ENCODE data around the gene PNMA6F. TPM values are rescaled to one million over a fixed set of nuclear protein-coding genes. Genes with fewer than 3 reads are reported as not detected.

PNMA6F gene
- total and polyA plus RNA-seq, 12 donors = 0.14 to 1.1 (median 0.40) TPM; not detected in 5

DNA sequence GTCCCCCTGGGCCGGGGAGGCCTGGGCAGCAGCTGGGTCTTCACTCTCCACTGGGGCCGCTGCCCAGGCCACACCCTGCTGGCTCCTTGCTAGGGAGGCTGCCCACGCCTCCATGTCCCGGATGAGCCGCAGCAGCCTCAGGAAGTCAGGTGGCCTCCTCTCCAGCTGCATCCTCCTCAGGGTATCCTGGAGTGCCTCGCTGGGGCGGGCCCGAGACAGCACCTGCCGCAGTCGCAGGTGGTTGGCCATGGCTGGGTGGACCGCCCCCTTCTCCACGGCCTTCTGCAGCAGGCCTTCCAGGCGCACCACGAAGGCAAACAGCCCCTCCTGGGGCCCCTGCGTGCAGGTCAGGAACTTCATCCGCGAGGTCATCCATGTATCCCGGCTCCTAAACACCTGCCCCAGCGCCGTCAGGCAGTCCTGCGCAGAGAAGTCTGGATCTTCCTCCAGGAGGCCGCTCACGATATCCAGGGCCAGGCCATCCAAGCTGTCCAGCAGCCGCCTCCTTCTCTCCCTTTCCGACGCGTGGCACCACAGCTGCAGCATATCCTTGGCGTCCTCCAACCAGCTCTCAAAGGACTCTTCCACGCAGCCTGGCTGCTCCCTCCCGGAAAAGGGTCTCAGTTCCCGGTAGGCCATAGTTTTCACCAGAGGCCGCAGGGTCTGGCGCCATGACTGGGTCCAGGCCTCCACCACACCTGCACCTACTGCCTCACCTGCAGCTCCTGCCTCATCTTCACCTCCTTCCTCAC lies 2.1 kb downstream of the PNMA6F start:
- Histone ChIP-seq H3K4me3 (no peak overlapping the region), H3K27ac (no peak overlapping the region), H3K4me1 (replicated peaks in 1 of 2) (no peaks in the 10 kb centered on the region), H3K27me3 (no peaks in the 10 kb centered on the region), H3K9me3 (replicated peaks in 1 of 3) (no peaks in the 10 kb centered on the region), H3K36me3 (replicated peaks in 1 of 2) (no peaks in the 10 kb centered on the region)
- DNase-seq = no peak
- intact Hi-C loops (cut with DNase I) = no loop called here
- WGBS, 4 donors = 90 to 94% (median 93%) methylated on average over 6 to 33 of the region's 33 CpGs
- TF ChIP-seq POLR2A (IDR thresholded peaks at IDR 0.05) = no peak
- TF ChIP-seq, protein P1, sequence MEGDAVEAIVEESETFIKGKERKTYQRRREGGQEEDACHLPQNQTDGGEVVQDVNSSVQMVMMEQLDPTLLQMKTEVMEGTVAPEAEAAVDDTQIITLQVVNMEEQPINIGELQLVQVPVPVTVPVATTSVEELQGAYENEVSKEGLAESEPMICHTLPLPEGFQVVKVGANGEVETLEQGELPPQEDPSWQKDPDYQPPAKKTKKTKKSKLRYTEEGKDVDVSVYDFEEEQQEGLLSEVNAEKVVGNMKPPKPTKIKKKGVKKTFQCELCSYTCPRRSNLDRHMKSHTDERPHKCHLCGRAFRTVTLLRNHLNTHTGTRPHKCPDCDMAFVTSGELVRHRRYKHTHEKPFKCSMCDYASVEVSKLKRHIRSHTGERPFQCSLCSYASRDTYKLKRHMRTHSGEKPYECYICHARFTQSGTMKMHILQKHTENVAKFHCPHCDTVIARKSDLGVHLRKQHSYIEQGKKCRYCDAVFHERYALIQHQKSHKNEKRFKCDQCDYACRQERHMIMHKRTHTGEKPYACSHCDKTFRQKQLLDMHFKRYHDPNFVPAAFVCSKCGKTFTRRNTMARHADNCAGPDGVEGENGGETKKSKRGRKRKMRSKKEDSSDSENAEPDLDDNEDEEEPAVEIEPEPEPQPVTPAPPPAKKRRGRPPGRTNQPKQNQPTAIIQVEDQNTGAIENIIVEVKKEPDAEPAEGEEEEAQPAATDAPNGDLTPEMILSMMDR (IDR thresholded peaks at IDR 0.05) = no peak

DNA sequence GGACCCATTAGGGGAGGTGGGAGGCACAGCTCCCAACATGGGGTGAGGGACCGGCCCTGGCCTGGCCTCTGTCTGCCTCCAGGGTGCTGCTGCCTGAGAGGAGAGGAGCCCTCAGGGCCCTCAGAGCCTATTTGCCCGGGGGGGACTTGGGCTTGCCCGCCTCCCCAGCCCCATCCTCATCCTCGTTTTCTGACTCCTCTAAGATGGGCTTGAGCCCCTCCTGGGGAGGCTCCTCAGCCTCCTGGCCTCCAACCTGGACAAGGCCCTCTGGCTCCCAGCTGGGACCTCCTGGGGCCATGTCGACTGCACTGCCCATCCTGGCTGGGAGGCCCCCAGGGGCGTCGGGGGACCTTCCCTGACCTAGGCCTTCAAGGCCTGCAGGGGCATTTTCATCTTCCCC lies 2.8 kb downstream of the PNMA6F start:
- no peak for TF ChIP-seq POLR2A (IDR thresholded peaks at IDR 0.05)
- TF ChIP-seq, protein P1 (IDR thresholded peaks at IDR 0.05) = no peak
- intact Hi-C loops (cut with DNase I) = no loop called here
- H3K4me1 ChIP-seq (replicated peaks in 1 of 2) = no peaks in the 10 kb centered on the region
- no peaks in the 10 kb centered on the region for H3K9me3 ChIP-seq (replicated peaks in 1 of 3)
- no peak overlapping the region for H3K4me3 ChIP-seq
- H3K27ac ChIP-seq = no peak overlapping the region
- WGBS, 4 donors = 75 to 100% (median 87%) methylated on average over 1 to 7 of the region's 7 CpGs; no CpG with 5 or more reads in 1 of the 4 donors
- no peaks in the 10 kb centered on the region for H3K36me3 ChIP-seq (replicated peaks in 1 of 2)
- DNase-seq = no peak
- H3K27me3 ChIP-seq = no peaks in the 10 kb centered on the region

DNA sequence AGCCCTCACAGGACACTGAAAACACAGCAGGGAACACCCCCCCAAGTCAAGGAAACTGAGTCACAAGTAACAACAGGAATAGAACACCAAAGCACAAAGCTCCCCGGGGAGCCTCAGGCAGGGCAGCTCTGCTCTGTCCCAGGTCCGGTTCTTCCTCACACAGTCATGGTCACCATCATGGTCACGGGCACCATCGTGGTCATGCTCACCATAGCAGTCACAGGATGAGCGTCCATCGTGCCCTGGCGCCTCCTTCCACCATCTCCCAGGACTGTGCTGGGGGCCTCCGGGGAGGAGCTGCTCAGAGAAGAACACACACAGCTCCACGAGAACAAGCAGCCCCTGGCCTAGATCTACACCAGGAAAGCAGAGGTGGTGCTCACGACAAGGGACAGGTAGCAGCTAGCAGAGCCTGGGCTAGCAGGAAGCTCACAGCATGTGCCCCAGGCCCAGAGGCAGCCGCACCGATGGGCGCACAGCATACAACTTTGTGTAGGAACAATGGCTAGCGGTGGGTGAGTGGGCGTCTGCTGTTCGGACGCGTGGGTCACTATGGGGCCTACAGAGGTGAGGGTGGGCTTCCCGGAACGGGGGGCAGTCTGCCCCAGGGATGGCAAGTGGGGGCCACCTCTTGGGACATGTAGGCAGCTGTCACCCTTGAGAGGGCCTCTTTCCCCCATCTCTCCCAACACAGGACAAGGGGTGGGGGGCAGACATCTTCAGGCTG lies 3.4 kb downstream of the PNMA6F start:
- TF ChIP-seq, protein P1 (IDR thresholded peaks at IDR 0.05) = no peak
- no peak for TF ChIP-seq POLR2A (IDR thresholded peaks at IDR 0.05)
- Histone ChIP-seq H3K4me3 (no peak overlapping the region), H3K27ac (no peak overlapping the region), H3K4me1 (replicated peaks in 1 of 2) (no peaks in the 10 kb centered on the region), H3K9me3 (replicated peaks in 1 of 3) (no peaks in the 10 kb centered on the region), H3K36me3 (replicated peaks in 1 of 2) (no peaks in the 10 kb centered on the region), H3K27me3 (no peaks in the 10 kb centered on the region)
- no peak for DNase-seq
- WGBS, 4 donors = 93 to 100% (median 94%) methylated on average over 2 to 20 of the region's 20 CpGs
- intact Hi-C loops (cut with DNase I) = no loop called here

DNA sequence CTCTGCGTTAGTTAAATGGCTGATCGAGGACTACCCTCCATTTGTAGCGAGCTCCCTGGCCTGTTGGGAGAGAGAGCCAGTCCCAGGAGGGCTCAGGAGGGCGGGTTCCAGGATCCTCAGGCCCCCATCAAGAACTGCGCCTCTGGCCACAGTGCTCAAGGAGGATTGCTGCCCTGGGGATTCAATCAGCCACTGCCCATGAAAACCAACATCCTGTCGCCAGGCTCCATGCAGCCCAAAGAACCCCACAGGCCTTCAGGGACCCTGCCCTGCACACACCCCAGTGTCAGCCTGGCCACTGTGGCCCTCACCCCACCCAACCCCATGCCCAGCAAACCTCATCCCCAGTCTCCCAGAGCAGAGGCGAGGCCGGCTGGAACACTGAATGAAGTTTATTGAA lies 4.3 kb downstream of the PNMA6F start:
- no peak for DNase-seq
- no peaks in the 10 kb centered on the region for H3K27me3 ChIP-seq
- no peaks in the 10 kb centered on the region for H3K9me3 ChIP-seq (replicated peaks in 1 of 3)
- H3K4me3 ChIP-seq = no peak overlapping the region
- H3K27ac ChIP-seq = no peak overlapping the region
- intact Hi-C loops (cut with DNase I) = no loop called here
- no peak for TF ChIP-seq POLR2A (IDR thresholded peaks at IDR 0.05)
- no peaks in the 10 kb centered on the region for H3K36me3 ChIP-seq (replicated peaks in 1 of 2)
- no peaks in the 10 kb centered on the region for H3K4me1 ChIP-seq (replicated peaks in 1 of 2)
- 83 to 94% methylated on average over 8 of the region's 8 CpGs; no CpG with 5 or more reads in 2 of the 4 donors for WGBS, 4 donors

Measured in adrenal gland (tissue), 12 donors.